ENCODE results near the gene PDE3A.

The PDE3A gene

GRCh38 chr12:20421421-20421820 lies 53.1 kb downstream of the PDE3A start:
- DNase-seq (ENCODE audit: low read depth, low spot score) = no peak

DNA sequence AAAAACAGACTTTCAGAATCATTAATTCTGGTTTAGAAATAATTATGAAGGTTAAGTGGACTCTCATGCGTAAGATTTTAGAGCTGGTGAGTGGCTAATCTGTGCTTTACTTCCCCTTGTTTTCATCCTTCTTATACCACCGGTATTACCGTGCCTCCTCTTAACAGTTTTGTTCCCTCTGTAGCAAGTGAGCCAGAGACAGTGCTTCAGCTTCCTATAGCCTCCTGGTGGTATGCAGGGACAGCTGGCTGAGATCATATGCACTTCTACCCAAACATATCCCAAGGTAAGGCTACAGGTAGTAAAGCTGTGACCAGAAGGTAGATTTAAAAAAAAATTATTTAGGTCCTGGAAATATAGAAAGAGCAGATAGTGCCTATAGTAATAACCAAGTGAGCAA lies 55.2 kb downstream of the PDE3A start:
- DNase-seq (ENCODE audit: low read depth, low spot score) = no peak

DNA sequence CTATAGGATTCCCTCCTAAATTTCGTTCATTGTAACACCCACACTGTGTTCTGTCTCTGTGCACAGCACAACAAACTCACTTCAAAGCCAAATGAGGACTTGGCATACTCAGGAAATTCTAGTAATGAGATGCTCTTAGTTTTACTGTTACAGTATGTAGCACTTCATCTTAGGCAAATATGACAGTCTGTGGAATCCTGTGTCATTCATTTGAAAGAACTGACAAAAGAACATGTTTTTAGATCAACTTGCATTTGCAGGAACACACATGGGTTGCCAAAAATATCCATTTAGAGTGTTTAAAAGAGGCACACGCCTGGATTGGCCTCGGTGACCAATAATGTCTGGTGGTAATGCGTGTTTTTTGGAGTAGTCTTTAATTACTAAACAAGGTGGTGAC lies 56.5 kb downstream of the PDE3A start:
- no peak for DNase-seq (ENCODE audit: low read depth, low spot score)

GRCh38 chr12:20426191-20426590 lies 57.9 kb downstream of the PDE3A start:
- no peak for DNase-seq (ENCODE audit: low read depth, low spot score)

DNA sequence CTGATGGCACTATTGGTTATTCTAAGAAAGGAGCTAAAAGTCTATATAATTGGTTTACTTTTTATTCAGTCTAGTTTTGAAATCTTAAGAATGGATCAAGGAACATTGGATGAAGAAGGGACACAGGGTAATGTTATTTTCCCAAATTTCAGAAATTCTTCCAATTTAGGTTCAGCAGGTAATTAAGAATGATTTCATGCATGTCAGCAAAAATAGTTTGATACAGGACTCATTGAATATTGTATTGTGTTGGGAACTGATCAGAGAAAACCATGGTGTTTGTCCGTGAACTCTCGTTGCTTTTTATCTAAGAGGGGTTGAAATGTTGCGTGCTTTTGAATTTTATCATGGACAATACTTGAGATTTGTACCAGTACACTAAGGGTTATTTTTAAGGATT lies 58.6 kb downstream of the PDE3A start:
- DNase-seq (ENCODE audit: low read depth, low spot score) = no peak

DNA sequence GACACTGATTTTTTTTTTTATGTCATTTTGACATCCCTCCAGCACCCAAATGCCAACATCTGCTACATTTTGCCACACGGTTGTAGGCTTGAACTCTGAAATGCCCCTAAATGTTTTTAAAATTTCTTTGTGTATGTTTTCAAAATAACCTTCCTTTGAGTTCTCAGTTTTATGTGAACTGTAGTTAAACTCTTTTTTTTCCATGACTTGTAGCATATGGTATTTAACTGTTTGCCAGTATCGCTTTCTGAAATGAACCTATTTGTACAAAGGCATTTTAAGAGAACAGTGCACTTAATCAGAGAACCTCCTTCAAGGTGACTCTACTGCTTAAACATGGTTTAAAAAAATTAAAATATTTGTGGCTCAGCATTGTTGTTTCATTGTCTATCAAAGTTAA lies 61.5 kb downstream of the PDE3A start:
- DNase-seq (ENCODE audit: low read depth, low spot score) = no peak

GRCh38 chr12:20432290-20432689 lies 64.0 kb downstream of the PDE3A start:
- no peak for DNase-seq (ENCODE audit: low read depth, low spot score)

GRCh38 chr12:20434996-20435395 lies 66.7 kb downstream of the PDE3A start:
- no peak for DNase-seq (ENCODE audit: low read depth, low spot score)

DNA sequence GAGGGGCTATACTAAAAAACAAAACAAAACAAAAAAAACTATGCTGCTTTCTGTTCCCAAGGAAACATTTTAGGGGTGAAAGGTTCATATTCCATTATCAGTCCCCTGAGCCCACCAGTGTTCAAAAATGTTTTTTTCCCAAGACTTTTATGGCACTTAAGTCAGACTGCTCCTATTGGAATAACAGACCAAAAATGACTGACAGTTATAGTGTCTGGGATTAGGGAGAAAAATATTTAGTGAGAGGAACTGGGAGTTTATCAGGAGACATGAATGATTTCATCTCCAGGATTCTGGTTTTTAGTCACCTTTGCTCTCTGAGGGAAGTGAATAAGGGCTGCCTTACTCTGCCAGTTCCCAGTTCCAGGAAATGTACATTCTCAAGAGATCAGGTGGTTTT lies 68.0 kb downstream of the PDE3A start:
- DNase-seq (ENCODE audit: low read depth, low spot score) = no peak

- DNase-seq (ENCODE audit: low read depth, low spot score) = no peak
Measured at GRCh38 chr12:20438299-20438779, 70.0 kb downstream of the PDE3A start.

GRCh38 chr12:20439626-20440025 lies 71.3 kb downstream of the PDE3A start:
- DNase-seq (ENCODE audit: low read depth, low spot score) = no peak

- no peak for DNase-seq (ENCODE audit: low read depth, low spot score)
Measured at GRCh38 chr12:20440408-20440807, 72.1 kb downstream of the PDE3A start.

DNA sequence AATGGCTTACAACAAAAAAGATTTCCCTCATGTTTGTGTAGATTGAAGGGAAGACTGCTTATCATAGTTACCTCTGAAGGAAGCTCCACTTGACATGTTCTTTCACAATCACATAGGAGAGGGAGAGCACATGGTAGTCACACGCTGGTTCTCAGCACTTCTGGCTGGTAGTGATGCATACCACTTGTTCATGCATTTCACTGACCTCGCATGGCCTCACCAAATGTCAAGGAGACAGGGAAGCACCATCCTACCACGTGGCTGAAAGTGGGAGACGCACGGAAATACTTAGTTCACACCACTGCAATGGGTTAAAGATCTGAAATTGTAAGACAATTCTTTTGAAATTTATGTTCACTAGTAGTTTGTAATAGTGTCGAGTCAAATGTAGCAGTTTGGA lies 74.0 kb downstream of the PDE3A start:
- no peak for DNase-seq (ENCODE audit: low read depth, low spot score)

DNA sequence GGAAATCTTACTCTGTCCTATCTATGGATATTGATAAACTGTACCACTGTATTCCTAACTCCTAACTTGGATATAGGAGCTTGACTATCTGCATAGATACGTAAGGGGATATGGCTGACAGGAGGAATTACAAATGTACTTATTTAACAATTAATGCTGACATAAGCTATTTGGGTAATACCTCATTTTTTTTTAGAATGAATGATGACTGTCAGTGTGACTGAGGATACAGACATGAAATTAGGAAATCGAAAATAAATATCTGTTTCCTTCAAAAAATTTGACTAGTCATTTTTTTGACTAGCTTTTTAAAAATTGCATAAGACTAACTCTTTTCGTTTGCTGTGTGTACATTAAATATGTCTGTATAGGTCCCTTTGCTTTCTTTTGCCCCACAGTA lies 74.9 kb downstream of the PDE3A start:
- DNase-seq (ENCODE audit: low read depth, low spot score) = no peak

GRCh38 chr12:20443792-20444191 lies 75.5 kb downstream of the PDE3A start:
- no peak for DNase-seq (ENCODE audit: low read depth, low spot score)

- DNase-seq (ENCODE audit: low read depth, low spot score) = no peak
Measured at GRCh38 chr12:20444595-20445170, 76.3 kb downstream of the PDE3A start.

GRCh38 chr12:20445687-20446086 lies 77.3 kb downstream of the PDE3A start:
- DNase-seq (ENCODE audit: low read depth, low spot score) = no peak

DNA sequence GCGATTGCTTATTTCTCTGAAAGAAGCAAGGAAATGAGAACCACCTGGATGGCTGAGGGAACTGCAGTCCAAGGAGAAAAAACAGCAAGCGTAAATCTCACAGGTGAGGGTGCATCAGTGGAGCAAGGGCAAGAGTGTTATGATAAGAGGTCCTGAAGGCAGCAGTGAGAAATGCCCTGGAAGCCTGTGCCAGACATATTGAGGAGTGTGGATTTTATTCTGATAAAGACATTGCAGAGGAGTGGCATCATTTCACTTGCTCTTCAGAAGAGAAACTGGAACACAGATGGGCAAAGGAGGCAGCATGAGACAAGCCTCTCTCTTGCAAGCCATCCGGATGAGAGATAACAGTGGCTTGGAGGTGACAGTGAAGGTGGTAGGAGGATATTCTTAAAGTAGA lies 78.5 kb downstream of the PDE3A start:
- DNase-seq (ENCODE audit: low read depth, low spot score) = no peak

DNA sequence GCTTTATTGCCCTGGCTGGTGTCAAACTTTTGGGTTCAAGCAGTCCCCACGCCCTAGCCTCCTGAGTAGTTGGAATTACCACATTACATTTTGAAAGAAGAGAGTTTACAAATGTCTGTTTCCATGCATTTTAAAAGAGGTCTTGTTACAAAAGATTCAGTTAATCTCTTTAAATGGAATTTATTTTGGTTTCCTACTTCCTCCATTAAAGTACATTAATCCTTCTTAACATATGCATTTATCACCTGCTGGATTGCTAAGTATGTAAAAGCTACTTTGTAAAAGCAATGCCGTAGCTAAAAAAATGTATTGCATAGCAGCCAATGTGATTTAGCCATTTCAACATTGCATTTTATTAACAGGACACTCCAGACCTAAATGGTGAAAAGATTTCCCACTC lies 80.4 kb downstream of the PDE3A start:
- DNase-seq (ENCODE audit: low read depth, low spot score) = no peak

DNA sequence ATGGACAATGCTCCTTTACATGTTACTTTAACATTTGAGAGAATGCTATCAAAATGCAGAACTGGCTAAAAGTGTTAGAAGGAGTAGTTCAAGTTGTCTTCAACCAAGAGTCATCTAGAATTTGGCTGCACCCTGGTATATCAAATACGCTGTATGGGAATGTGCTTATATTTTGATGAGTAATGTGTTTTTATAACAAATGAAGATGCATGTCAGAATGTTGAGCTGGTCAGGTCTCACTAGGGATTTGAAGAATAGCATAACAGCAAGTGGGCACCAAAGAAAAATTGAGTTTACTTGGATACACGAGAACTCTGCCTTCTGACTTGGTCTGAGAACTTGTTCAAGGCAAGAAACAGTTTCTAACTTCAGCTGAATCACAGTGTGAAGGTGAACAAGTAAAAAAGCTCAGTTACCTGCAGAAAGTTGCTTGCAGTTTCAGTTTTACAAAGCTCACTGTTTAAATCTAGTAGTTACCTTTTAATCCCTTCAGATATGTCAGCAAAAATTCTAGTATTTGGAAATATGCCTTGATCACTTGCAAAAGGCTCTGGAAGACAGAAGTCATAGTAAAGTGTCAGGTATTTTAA lies 82.3 kb downstream of the PDE3A start:
- DNase-seq (ENCODE audit: low read depth, low spot score) = no peak

DNA sequence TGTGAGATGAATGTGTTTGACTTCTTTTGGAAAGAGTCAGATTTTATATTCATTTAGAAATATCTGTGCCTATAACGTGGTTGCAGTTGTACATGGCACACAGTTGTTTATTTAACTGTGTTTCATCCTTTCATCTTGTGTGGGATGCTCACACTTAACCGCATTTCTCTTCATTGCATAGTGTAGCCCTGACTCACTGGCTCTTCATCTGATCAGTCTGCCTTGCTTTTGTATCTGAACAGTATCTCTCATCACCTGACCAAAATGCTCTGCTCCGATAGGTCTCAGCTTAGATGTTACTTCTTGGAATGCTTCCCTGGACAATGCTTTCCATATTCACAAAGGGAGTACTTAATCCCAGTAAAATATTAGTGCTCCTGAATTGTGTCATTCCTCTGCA lies 83.4 kb downstream of the PDE3A start:
- no peak for DNase-seq (ENCODE audit: low read depth, low spot score)

- no peak for DNase-seq (ENCODE audit: low read depth, low spot score)
Measured at GRCh38 chr12:20452496-20453010, 84.2 kb downstream of the PDE3A start.

GRCh38 chr12:20453756-20454310 lies 85.5 kb downstream of the PDE3A start:
- DNase-seq (ENCODE audit: low read depth, low spot score) = no peak
